Neural cell (in vitro differentiated cells): ENCODE results near the gene PYGB. TPM values are rescaled to one million over a fixed set of nuclear protein-coding genes. Genes with fewer than 3 reads are reported as not detected.

Source experiments
- H2AFZ ChIP-seq: fragments of 200-600, 300-800 bp; sonication (generic), shearing (Covaris generic); 2 replicates; pipeline ENCODE4 v1.6.0; 2014; ENCODE audit warnings: low read depth, mild to moderate bottlenecking, antibody characterized with exemption, low read length, moderate library complexity
- H3F3A ChIP-seq: fragments of 200-600 bp; shearing (Covaris generic); 2 replicates; pipeline ENCODE4 v1.6.1; 2016; ENCODE audit warnings: mild to moderate bottlenecking, moderate library complexity, mixed read lengths, antibody characterized with exemption, low read length; ENCODE audit not compliant: insufficient read depth, poor library complexity, severe bottlenecking
- H3K27ac ChIP-seq: fragments of 200-600, 300-800 bp; sonication (generic), shearing (Covaris generic); 2 replicates; pipeline ENCODE4 v1.5.1; 2014; ENCODE audit warnings: mild to moderate bottlenecking, low read length, moderate library complexity
- H3K27me3 ChIP-seq: fragments of 300-800, 200-600 bp; sonication (generic), shearing (Covaris generic); 2 replicates; pipeline ENCODE4 v1.6.0; 2014; ENCODE audit warnings: mild to moderate bottlenecking, low read depth, low read length, moderate library complexity; ENCODE audit not compliant: insufficient read depth
- H3K36me3 ChIP-seq: fragments of 300-800, 200-600 bp; sonication (generic), shearing (Covaris generic); 2 replicates; pipeline ENCODE4 v1.5.1; 2014; ENCODE audit warnings: mild to moderate bottlenecking, antibody characterized with exemption, low read length, moderate library complexity; ENCODE audit not compliant: insufficient read depth
- H3K4me2 ChIP-seq: fragments of 300-800, 200-600 bp; sonication (generic), shearing (Covaris generic); 2 replicates; pipeline ENCODE4 v1.6.0; 2014; ENCODE audit warnings: mild to moderate bottlenecking, low read length
- H3K4me3 ChIP-seq: fragments of 300-800, 200-600 bp; sonication (generic), shearing (Covaris generic); 2 replicates; pipeline ENCODE4 v1.5.1; 2014; ENCODE audit warnings: mild to moderate bottlenecking, low read length, moderate library complexity
- H3K79me2 ChIP-seq: fragments of 200-600 bp; shearing (Covaris generic); replicated peaks from 2 replicates; pipeline ENCODE4 v1.6.0; 2014; ENCODE audit warnings: mild to moderate bottlenecking, low read length, moderate library complexity; ENCODE audit not compliant: insufficient read depth
- H3K9ac ChIP-seq: fragments of 300-800, 200-600 bp; sonication (generic), shearing (Covaris generic); 2 replicates; pipeline ENCODE4 v1.6.1; 2016; ENCODE audit warnings: mild to moderate bottlenecking, low read length, mixed read lengths
- H3K9me2 ChIP-seq: fragments of 200-600 bp; shearing (Covaris generic); 2 replicates; pipeline ENCODE4 v1.6.1; 2016; ENCODE audit warnings: mild to moderate bottlenecking, low read length, mixed read lengths; ENCODE audit not compliant: insufficient read depth
- H3K9me3 ChIP-seq: fragments of 200-600, 300-800 bp; sonication (generic), shearing (Covaris generic); 2 replicates; pipeline ENCODE4 v1.6.1; 2016; ENCODE audit warnings: mild to moderate bottlenecking, mixed run types, low read length, moderate library complexity, mixed read lengths
- H4K20me1 ChIP-seq: fragments of 200-600 bp; shearing (Covaris generic); 2 replicates; pipeline ENCODE4 v1.6.1; 2016; ENCODE audit warnings: mild to moderate bottlenecking, mixed run types; ENCODE audit not compliant: insufficient read depth
- CTCF ChIP-seq: fragments of 450-650 bp; IDR thresholded peaks from 2 replicates; pipeline ENCODE4 v1.5.1; 2014; ENCODE audit warnings: antibody characterized with exemption, mild to moderate bottlenecking, moderate library complexity; ENCODE audit not compliant: poor library complexity, severe bottlenecking
- EP300 ChIP-seq: fragments of 450-650 bp; conservative IDR thresholded peaks from 2 replicates; pipeline ENCODE4 v1.6.1; 2014; ENCODE audit warnings: antibody characterized with exemption, mild to moderate bottlenecking, moderate library complexity; ENCODE audit not compliant: poor library complexity, severe bottlenecking
- EZH2 ChIP-seq: fragments of 200-600, 300-800 bp; shearing (Covaris generic), sonication (generic); IDR thresholded peaks from 2 replicates; pipeline ENCODE4 v1.6.1; 2014; ENCODE audit warnings: antibody characterized with exemption, low read length, borderline replicate concordance, mild to moderate bottlenecking; ENCODE audit not compliant: insufficient read depth, poor library complexity, severe bottlenecking
- MXI1 ChIP-seq: fragments of 450-650 bp; conservative IDR thresholded peaks from 2 replicates; pipeline ENCODE4 v1.6.1; 2014; ENCODE audit warnings: antibody characterized with exemption, mild to moderate bottlenecking; ENCODE audit not compliant: poor library complexity, severe bottlenecking
- POLR2AphosphoS5 ChIP-seq: IDR thresholded peaks from 2 replicates; pipeline ENCODE4 v1.6.1; 2012
- RAD21 ChIP-seq: fragments of 450-650 bp; conservative IDR thresholded peaks from 2 replicates; pipeline ENCODE4 v1.6.1; 2014; ENCODE audit warnings: antibody characterized with exemption, mild to moderate bottlenecking, moderate library complexity
- REST ChIP-seq: IDR thresholded peaks from 2 replicates; pipeline ENCODE4 v1.6.1; 2012; ENCODE audit warnings: borderline replicate concordance
- SMC3 ChIP-seq: fragments of 450-650 bp; conservative IDR thresholded peaks from 2 replicates; pipeline ENCODE4 v1.6.1; 2014; ENCODE audit warnings: antibody characterized with exemption, mild to moderate bottlenecking, moderate library complexity; ENCODE audit not compliant: poor library complexity
- TAF1 ChIP-seq: IDR thresholded peaks from 2 replicates; pipeline ENCODE4 v1.6.1; 2012; ENCODE audit warnings: low read depth
- polyA plus RNA-seq: library from polyadenylated mRNA; depleted of rRNA; stranded (reverse); fragments of >200 nt; gene quantifications from 2 replicates; pipeline ENCODE4 v1.2.3, GENCODE V29; 2014

Gene PYGB
- polyA plus RNA-seq, 1 donor from 2014 or later, result 70.5 TPM

GRCh38 chr20:25306991-25307903 is 59.4 kb downstream of the PYGB start:
- TF ChIP-seq TAF1 (no peak), REST (no peak), MXI1 (no peak), EZH2 (no peak), POLR2AphosphoS5 (no peak), RAD21 (no peak), EP300 (no peak), CTCF (no peak), SMC3 (no peak)
- Histone ChIP-seq H3K36me3 (no peaks in the 10 kb centered on the region), H3K27ac (no peak overlapping the region), H3K4me2 (no peak overlapping the region), H4K20me1 (no peaks in the 10 kb centered on the region), H3K9me3 (no peaks in the 10 kb centered on the region), H3K9me2 (no peaks in the 10 kb centered on the region), H3K4me3 (no peak overlapping the region), H3K27me3 (no peaks in the 10 kb centered on the region), H3K9ac (no peak overlapping the region), H3F3A (no peaks in the 10 kb centered on the region), H3K79me2 (no peaks in the 10 kb centered on the region), H2AFZ (no peak overlapping the region)

- no peaks in the 10 kb centered on the region for H3K36me3 ChIP-seq
- no peaks in the 10 kb centered on the region for H3K27me3 ChIP-seq
- no peak overlapping the region for H3K9ac ChIP-seq
- no peaks in the 10 kb centered on the region for H3K9me2 ChIP-seq
- H3K9me3 ChIP-seq, result no peaks in the 10 kb centered on the region
- TF ChIP-seq EP300 (no peak), MXI1 (no peak), CTCF (no peak), REST (no peak), EZH2 (no peak), SMC3 (no peak), POLR2AphosphoS5 (no peak), TAF1 (no peak), RAD21 (no peak)
- no peak overlapping the region for H3K4me2 ChIP-seq
- no peaks in the 10 kb centered on the region for H3K79me2 ChIP-seq
- no peaks in the 10 kb centered on the region for H4K20me1 ChIP-seq
- H3F3A ChIP-seq, result no peaks in the 10 kb centered on the region
- H2AFZ ChIP-seq, result no peak overlapping the region
- H3K27ac ChIP-seq, result no peak overlapping the region
- no peak overlapping the region for H3K4me3 ChIP-seq
These were observed 60.2 kb downstream of the PYGB start for GRCh38 chr20:25308083-25308491.
